ENCODE data around the gene EEF1AKMT4. TPM values are rescaled to one million over a fixed set of nuclear protein-coding genes. Genes with fewer than 3 reads are reported as not detected.

Gene EEF1AKMT4
- total RNA-seq, 1 experiment from 2014 or later: 7.8 TPM

GRCh38 chr3:184209146-184209923 lies 40.1 kb upstream of the EEF1AKMT4 start:
- ChIA-PET POLR2A (ENCODE audit: low non-redundant PET) (no interaction called here), CTCF (interaction anchor here (0.7 kb wide), 1 partner anchor 31 kb away, joined by 3 read pairs; no protein-coding TSS in a partner anchor)
- H3K4me3 ChIP-seq (ENCODE audit: low read depth, low read length, poor library complexity, severe bottlenecking): no peak overlapping the region
- no peak overlapping the region for H3K27ac ChIP-seq (ENCODE audit: low read depth, low read length, poor library complexity, severe bottlenecking)
- no peaks in the 10 kb centered on the region for H3K36me3 ChIP-seq (ENCODE audit: insufficient read depth, low read length, poor library complexity, severe bottlenecking)
- H3K9me3 ChIP-seq (ENCODE audit: low read depth, low read length, poor library complexity, severe bottlenecking): no peaks in the 10 kb centered on the region
- intact Hi-C loops (cut with micrococcal nuclease; ENCODE audit: unreplicated experiment): no loop called here
- no TSS peak for BruUV-seq (replicated peaks)
- DNase-seq (ENCODE audit: low spot score): no peak
- no peaks in the 10 kb centered on the region for H3K4me1 ChIP-seq (ENCODE audit: insufficient read depth, low read length, poor library complexity, severe bottlenecking)
- peaks cover 15% of the 10 kb centered on the region for H3K27me3 ChIP-seq (replicated peaks; ENCODE audit: insufficient read depth, low read depth, low read length, poor library complexity)
- TF ChIP-seq EZH2 (IDR thresholded peaks at IDR 0.05; ENCODE audit: borderline replicate concordance, low read depth, low read length, poor library complexity, severe bottlenecking) (no peak), CTCF (conservative IDR thresholded peaks at IDR 0.05; ENCODE audit: low read depth, low read length) (no peak)

GRCh38 chr3:184211297-184211696 lies 38.2 kb upstream of the EEF1AKMT4 start:
- intact Hi-C loops (cut with micrococcal nuclease; ENCODE audit: unreplicated experiment): no loop called here
- ChIA-PET POLR2A (ENCODE audit: low non-redundant PET) (no interaction called here), CTCF (no interaction called here)
- no peaks in the 10 kb centered on the region for H3K9me3 ChIP-seq (ENCODE audit: low read depth, low read length, poor library complexity, severe bottlenecking)
- no peak for DNase-seq (ENCODE audit: low spot score)
- H3K36me3 ChIP-seq (ENCODE audit: insufficient read depth, low read length, poor library complexity, severe bottlenecking): no peaks in the 10 kb centered on the region
- no TSS peak for BruUV-seq (replicated peaks)
- H3K4me1 ChIP-seq (ENCODE audit: insufficient read depth, low read length, poor library complexity, severe bottlenecking): no peaks in the 10 kb centered on the region
- TF ChIP-seq EZH2 (IDR thresholded peaks at IDR 0.05; ENCODE audit: borderline replicate concordance, low read depth, low read length, poor library complexity, severe bottlenecking) (no peak), CTCF (conservative IDR thresholded peaks at IDR 0.05; ENCODE audit: low read depth, low read length) (no peak)
- H3K27me3 ChIP-seq (replicated peaks; ENCODE audit: insufficient read depth, low read depth, low read length, poor library complexity): peaks cover 10% of the 10 kb centered on the region
- H3K27ac ChIP-seq (ENCODE audit: low read depth, low read length, poor library complexity, severe bottlenecking): no peak overlapping the region
- H3K4me3 ChIP-seq (ENCODE audit: low read depth, low read length, poor library complexity, severe bottlenecking): no peak overlapping the region

GRCh38 chr3:184211718-184212117 lies 37.8 kb upstream of the EEF1AKMT4 start:
- Histone ChIP-seq H3K4me3 (ENCODE audit: low read depth, low read length, poor library complexity, severe bottlenecking) (no peak overlapping the region), H3K27ac (ENCODE audit: low read depth, low read length, poor library complexity, severe bottlenecking) (no peak overlapping the region), H3K9me3 (ENCODE audit: low read depth, low read length, poor library complexity, severe bottlenecking) (no peaks in the 10 kb centered on the region), H3K27me3 (replicated peaks; ENCODE audit: insufficient read depth, low read depth, low read length, poor library complexity) (peaks cover 6% of the 10 kb centered on the region), H3K4me1 (ENCODE audit: insufficient read depth, low read length, poor library complexity, severe bottlenecking) (no peaks in the 10 kb centered on the region), H3K36me3 (ENCODE audit: insufficient read depth, low read length, poor library complexity, severe bottlenecking) (no peaks in the 10 kb centered on the region)
- no peak for DNase-seq (ENCODE audit: low spot score)
- TF ChIP-seq CTCF (conservative IDR thresholded peaks at IDR 0.05; ENCODE audit: low read depth, low read length) (no peak), EZH2 (IDR thresholded peaks at IDR 0.05; ENCODE audit: borderline replicate concordance, low read depth, low read length, poor library complexity, severe bottlenecking) (no peak)
- no TSS peak for BruUV-seq (replicated peaks)
- ChIA-PET POLR2A (ENCODE audit: low non-redundant PET) (no interaction called here), CTCF (no interaction called here)
- intact Hi-C loops (cut with micrococcal nuclease; ENCODE audit: unreplicated experiment): no loop called here
